Left kidney (tissue), 2 donors: ENCODE results near the gene FGF19. TPM values are rescaled to one million over a fixed set of nuclear protein-coding genes. Genes with fewer than 3 reads are reported as not detected.
"Not testable (repeated sequence)": the region's sequence is repeated elsewhere in the genome, so short reads cannot be mapped to it uniquely, and the experiment has no call there.

Experiments
- DNase-seq: peaks from one replicate; pipeline ENCODE4 v3.0.0-alpha.2; 2013
- polyA plus RNA-seq: library from polyadenylated mRNA; unstranded; fragments of 120-200 nt; gene quantifications from one replicate; pipeline ENCODE4 v1.2.1, GENCODE V29; 2013; ENCODE audit not compliant: insufficient read length

FGF19 gene
- polyA plus RNA-seq, 1 donor = 0.67 TPM

DNA sequence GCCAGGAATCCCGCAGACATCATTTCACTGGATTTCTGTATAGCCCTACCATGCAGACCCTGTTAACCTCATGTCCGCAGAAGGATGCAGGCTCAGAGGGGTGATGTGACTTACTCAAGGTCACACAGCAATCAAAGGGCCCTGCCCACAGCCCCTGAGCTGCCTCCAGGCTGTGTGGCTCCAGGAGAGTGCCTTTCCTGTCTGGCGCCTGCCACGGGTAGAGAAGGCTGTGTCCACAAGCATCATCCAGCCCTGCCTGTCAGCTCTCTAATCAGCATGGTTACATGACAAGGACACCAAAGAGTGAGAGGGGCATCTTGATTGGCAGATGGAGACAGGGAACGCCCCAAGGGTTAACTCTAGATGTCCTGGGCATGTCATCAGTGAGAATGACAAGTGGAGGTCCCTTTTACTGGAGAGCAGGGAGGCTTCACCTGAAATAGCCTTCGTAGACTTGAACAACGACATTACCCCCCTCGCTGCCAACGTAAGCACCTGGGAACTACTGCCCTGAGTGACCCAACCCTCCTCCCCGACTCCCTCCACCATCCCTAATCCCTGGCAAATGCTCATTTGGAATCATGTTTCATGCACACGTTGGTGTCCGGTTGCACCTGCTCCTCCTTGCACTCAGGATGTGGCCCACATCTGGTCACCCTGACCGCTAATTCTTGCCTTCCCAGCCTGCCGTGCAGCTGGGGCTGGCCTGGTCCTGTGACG, 6.9 kb downstream of the FGF19 start:
- no peak for DNase-seq

DNA sequence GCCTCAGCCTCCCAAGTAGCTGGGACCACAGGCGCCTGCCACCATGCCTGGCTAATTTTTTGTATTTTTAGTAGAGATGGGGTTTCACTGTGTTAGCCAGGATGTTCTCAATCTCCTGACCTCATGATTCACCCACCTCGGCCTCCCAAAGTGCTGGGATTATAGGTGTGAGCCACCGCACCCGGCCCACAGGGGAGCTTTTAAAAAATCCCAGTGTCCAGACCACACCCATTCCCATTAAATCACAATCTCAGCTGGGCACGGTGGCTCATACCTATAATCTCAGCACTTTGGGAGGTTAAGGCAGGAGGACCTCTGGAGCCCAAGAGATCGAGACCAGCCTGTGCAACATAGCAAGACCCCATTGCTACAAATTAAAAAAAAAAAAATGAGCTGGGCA, 7.8 kb downstream of the FGF19 start:
- DNase-seq = not testable (repeated sequence)

DNA sequence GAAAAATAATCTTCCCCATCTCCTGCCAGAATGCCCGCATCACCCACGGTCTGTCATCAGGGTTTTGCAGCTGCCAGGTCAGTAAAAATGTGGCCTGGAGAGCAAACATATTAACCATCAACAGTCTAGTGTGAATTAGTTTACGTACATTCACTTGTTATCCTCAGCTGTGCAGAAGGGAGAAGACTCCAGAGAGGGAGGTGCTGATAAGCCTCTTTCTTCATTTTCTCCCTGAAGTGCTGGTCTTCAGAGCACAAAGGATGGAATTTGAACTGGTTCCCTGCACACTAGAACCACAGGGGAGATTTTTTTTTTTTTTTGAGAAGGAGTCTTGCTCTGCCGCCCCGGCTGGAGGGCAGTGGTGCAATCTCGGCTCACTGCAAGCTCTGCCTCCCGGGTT, 8.2 kb downstream of the FGF19 start:
- no peak for DNase-seq

DNA sequence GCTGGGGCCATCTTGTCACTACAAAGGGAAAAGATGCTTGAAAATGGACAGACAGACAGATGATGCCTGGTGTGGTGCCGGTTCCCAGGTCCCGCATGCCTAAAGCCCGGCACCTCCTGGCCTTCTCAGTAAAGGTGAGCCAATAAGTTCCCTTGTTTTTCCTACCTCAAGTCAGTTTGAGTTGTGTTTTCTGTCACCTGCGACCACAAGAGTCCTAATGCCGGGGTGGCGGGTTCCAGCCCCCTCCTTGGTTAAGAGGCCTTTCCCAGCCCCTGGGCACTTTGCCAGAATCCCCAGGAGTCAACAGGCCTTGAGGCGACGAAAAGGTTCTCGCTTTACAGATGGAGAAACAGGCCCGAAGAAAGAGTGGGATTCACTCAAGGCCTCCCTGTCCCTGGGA, 9.0 kb downstream of the FGF19 start:
- DNase-seq = no peak

DNA sequence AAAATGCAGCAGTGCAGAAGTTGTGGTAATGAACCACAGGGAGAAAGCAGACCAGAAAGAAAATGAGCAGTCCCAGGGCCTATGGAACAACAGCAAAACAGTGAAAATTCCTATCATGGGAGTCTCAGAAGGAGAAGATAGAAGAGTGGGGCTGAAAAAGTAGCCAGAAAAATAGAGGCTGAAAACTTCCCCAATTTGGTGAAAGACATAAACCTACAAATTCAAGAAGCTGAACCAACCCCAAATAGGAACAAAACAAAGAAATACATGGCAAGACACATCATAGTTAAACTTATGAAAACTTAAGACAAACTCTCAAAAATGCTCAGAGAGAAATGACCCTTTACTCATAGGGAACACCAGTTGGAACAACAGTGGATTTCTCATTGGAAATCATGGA, 11.4 kb downstream of the FGF19 start:
- DNase-seq = no peak

DNA sequence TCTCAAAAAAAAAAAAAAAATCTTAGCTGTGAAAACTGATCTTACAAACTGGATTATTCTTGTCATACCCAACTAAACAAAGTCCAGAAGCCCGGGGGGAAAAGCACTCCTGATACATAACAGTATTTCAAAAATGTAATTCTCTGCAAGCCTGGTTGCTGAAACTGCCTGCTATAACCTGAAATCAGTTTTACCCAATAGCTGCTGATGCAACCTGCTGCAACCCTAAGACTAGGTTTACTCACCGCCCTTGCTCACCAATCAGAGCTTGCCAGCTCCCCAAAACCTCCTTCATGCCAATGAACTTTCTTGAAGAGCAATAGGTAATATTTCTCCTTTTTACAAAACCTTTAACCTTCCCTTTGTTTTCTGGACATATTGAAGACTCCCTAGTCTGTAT, 12.4 kb downstream of the FGF19 start:
- DNase-seq = no peak

DNA sequence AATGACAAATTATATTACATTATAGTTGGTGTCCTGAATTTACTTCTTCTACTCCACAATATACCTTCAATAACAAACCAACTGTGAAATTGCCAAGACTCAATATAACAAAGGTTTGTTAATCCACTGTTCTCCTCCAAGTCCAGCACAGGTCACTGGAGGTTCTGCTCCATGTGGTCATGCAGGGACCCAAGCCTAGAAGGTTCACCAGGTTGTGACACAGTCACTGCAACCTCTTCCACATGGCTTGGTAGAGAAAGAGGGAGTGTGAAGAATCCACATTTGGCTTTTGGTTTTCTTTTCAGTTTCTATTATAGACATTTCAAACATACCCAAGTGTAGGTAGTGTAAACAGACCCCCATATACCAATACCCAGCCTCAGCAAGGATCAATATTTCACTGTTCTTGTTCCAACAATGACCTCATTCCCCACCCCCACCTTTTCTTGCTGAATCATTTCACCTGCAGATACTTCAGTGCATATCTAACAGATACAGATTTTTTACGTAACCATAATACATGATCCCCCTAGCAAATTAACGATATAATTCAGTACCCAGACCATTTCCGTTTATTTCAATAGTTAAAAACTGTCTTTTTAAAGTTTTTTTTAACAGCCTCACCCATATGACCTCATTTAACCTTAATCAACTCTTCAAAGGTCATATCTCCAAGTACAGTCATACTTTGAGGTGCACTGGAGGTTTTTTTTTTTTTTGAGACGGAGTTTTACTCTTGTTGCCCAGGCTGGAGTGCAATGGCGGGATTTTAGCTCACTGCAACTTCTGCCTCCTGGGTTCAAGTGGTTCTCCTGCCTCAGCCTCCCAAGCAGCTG, 14.1 kb downstream of the FGF19 start:
- DNase-seq = no peak

DNA sequence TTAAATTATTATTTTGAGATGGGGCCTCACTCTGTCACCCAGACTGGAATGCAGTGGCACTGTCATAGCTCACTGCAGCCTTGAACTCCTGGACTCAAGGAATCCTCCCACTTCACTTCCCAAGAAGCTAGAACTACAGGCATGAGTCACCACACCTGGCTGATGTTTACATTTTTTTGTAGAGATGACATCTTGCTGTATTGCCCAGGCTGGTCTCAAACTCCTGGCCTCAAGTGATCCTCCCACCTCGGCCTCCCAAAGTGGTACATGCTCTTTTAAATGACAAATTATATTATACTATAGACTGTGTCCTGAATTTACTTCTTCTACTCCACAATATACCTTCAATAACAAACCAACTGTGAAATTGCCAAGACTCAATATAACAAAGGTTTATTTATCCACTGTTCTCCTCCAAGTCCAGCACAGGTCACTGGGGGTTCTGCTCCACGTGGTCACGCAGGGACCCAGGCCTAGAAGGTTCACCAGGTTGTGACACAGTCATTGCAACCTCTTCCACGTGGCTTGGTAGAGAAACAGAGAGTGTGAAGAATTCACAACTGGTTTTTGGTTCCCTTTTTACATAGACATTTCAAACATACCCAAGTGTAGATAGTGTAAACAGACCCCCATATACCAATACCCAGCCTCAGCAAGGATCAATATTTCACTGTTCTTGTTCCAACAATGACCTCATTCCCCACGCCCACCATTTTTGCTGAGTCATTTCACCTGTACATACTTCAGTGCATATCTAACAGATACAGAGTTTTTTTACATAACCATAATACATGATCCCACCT, 15.7 kb downstream of the FGF19 start:
- DNase-seq = not testable (repeated sequence)

DNA sequence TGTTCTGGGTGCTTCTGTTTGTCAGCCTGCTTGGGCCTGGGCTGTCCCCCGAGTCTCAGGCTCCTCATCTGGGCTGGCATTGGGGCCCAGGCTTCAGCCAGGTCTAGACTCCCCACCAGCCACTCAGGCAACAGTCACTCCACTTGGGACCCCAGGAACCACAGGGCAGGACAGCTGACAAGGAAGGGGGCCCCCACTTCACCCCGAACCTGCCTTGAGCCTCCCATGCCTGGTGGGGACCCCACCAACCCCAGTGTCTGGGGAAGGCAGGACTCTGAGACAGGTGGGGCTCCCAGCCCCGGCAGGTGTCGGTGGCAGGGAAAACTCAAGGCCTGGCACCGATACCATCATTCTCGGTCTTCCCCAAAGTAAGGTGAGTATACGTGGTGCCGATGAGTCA, 17.0 kb downstream of the FGF19 start:
- DNase-seq = no peak

DNA sequence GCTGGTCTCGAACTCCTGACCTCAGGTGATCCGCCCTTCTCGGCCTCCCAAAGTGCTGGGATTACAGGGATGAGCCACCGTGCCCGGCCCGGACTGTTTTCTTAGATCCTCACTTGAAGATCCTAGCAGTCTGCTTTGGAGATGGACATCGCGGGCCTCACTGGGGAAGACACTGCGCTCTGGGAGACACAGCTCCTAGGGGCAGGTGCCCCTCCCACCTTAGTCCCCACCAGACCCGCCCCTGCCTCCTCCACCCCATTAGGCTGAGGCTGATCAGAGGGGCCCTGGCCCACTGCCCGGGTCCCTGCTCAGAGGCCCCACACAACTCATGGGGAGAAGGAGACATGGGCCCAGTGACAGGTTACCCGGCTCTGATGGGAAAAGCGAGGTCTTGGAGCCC, 17.4 kb downstream of the FGF19 start:
- no peak for DNase-seq

DNA sequence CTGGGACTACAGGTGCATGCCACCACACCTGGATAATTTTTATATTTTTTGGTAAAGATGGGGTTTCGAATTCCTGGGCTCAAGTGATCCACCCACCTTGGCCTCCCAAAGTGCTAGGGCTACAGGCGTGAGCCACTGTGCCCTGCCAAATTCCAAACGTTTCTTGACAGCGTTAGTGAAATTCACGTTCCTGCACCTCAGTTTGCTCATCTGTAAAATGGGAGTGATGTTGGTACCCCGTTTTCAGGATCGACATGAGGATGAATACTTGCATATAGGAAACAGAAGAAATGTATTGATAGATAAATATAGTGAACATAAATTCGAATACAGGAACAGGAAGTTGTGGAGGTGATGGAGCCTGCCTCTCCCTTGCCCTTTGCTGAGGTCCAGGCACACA, 18.5 kb downstream of the FGF19 start:
- DNase-seq = no peak

DNA sequence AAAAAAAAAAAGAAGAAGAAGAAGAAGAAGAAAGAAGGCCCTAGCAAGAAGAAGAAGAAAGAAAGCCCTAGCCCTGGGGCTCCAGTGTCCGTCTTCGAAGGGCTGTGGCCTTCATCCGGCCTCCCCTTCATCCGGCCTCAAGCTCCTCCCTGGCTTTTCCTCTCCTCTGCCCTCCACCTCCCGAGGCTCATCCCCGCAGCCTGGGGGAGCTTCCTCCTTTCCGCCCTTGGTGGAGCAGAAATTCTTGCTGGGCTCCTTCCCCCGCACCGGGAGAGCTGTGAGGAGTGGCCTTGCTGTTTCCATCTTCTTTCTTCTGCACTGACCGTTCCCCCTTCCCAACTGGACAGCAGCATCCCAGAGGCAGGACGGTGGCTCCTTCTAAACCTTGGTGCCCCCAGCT, 19.2 kb downstream of the FGF19 start:
- no peak for DNase-seq

DNA sequence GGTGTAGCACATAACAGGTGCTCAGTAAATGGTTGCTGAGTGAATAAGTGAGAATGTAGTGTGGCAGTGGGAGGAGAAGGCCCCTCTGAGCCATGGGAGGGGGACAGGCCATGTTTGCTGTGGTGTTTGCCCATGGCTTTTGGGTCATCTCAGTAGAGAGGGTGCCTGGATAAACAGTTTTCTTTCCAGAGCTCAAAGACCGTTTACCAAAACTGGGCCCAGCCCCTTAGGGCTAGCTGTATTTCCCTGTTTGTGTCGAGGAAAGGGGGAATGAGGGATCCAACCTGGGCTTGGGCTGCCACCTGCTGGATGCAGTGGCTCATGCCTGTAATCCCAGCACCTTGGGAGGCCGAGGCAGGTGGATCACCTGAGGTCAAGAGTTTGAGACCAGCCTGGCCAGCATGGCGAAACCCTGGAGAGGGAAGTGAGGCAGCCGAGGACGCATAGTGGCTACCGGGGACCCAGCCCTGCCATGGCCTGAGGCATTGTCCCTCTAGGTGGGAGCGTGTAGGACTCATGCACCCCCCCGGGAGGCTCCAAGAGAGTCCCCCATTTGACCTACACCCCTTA, 20.0 kb downstream of the FGF19 start:
- DNase-seq = no peak

DNA sequence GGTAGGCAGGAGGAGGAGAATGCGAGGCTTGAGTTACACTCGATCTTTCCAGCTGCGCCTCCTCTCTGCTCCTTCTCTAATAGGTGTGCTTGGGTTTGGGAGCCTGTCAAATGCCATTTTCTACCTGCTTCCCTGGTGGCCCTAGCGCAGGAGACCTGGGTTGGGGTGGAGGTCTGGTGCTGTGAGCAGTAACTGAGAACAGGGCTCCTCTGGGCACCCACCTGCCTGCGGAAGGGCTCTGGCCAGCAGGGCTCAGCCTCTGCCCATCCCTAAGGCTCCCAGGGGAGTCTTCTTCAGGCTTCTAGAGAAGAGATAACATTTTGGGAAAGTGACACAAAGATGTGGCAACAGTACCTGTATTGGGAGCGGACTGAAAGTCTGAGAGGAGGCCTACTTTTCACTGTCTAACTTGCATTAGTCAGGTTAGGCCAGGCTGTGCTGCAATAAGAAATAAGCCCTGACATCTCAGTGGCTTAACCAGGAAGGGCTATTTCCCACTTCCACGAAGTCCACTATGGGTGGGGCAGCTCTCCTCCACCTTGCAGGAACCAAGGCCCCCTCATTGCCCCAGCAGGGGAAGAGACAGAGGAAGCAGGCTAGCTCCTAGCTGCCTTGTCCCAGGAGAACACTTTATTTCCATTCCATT, 21.0 kb downstream of the FGF19 start:
- DNase-seq = no peak

DNA sequence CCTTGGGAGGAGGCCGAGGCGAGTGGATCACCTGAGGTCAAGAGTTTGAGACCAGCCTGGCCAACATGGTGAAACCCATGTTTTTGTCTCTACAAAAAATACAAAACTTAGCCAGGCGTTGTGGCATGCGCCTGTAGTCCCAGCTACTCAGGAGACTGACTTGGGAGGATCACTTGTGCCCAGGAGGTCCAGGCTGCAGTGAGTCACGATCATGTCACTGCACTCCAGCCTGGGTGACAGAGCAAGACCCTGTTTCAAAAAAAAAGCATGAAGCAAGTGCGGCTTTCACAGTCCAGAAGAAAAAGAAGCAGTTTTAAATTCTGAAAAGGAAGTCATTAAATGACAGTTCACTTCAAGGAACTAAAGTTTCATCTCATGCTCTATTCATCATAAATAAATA, 21.6 kb downstream of the FGF19 start:
- DNase-seq = no peak

DNA sequence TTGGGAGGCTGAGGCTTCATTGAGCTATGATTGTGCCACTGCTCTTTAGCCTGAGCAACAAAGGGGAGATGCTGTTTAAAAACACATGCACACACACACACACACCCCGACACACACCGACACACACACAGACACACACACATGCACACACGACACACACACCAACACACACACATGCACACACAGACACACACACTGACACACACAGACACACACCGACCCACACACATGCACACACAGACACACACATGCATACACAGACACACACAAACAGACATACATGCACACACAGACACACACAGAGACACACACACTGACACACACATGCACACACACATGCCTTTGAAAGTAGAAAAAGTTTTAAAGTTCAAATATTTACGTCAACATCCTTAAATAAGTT, 23.1 kb downstream of the FGF19 start:
- no peak for DNase-seq

DNA sequence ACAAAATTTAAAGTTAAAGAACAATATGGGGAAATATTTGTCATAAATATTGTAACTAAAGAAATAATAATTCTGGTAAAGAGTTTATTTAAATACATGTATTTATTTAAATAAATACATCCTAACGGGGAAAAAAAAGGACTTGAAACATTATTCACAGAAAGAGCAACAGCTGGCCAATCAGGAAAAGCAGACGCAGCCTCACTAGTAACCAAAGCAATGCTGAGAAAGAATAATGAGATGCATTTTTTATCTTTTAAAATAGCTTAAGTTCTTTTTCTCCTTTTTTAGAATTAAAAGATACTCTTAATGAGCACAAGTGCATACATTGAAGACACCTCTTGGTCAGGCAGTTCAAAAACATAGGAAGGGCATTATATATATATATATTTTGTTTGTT, 26.1 kb downstream of the FGF19 start:
- no peak for DNase-seq

DNA sequence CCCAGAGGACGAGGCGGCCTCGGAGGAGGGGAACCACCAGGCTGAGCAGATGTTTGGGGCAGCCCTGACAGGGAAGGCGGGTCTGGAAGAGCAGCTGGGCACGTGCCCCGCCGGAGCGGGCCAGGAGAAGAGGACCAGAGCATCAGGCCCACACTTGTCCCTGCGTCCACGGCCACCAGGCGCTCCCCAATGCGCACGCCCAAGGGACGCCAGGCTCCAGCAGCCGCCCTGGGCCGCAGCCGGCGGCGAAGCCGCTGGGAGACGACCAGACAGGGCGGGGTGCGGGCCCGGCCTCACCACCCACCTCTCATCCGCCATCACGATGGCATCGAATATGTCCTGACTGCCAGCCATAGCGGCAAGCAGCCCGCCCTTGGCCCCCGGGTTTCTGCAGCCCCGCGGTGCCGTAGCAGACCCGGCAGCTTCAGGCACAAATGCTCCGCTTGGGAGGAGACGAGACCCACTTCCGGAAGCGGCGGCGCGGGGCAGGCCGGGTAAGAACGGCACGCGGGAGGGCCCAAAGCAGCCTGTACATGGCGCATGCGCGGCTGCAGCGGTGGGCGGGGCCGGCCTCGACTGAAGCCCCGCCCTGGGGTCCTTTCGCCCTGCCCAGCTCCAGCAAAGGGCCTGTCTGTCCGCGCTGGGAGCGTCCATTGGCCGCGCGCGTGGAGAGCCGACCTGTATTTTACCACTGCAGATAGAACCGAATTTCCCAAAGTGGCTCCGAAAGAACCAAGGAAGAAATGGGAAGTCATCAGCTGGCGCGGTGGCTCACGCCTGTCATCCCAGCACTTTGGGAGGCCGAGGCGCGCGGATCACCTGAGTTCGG, 28.7 kb downstream of the FGF19 start, which contains the start of gene LTO1:
Gene LTO1 (minus strand): TSS at position 468 of the 829 bp plus-strand sequence. CDS start 114 bp downstream, at position 354.
- DNase-seq = peak; percentile 95

DNA sequence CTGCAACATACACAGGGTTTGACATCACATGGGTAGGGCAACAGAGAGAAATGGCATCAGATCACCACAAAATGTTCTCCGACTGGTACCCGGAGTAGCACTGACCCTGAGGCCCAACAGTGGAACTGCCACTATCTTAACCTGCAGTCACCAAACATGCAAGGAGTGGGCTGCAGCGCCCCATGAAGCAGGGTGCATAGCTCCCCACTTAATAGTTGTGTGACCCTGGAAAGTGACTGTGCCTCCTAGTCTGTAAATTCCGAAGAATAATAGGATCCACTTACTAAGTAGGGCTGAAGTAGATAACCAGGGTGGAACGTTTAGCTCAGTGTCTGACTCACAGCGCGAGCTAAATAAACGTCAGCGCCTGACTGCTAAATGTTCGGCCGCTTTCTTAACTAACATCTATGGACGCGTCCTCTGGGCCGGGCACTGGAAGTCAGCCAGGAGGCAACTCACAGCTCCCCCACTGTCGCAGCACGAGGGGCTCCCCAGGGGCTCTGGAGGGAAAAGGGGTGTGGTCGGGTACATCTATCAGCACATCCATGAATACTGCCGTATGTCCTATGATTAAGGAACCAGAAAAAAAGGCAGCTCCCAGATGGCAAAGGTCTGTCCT, 29.4 kb downstream of the FGF19 start:
- no peak for DNase-seq

DNA sequence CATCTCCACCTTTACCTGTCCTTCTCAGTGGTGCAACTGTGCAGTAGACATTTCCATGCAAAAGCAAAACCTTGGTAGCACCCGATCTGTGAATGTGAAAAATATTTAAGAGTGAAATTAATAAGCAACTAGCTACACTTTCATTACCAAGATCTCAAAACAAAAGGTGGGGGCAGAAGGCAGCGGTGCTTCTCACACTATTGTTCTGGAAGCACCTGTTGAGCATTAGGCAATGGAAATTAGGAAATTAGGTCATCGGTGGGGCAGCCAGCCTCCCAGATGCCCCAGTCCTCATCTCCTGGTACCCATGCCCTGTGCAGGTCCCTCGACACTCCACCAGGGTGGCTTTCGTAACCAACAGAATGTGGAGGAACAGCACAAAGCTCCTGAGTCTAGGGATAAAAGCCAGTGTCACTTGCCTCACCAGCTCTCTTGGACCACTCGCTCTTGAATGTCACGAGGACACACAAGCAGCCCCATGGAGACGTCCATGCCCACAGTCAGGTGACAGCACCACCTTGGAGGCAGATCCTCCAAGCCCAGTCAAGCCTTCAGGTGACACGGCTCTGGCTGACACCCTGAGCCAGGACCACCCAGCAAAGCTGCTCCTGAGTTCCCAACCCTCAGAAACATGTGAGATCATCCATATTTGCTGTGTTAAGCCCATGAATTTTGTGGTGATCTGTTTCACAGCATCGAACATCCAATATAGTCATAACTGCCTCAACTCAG, 31.9 kb downstream of the FGF19 start:
- DNase-seq = no peak
